GM12801 (cell line): ENCODE results near the gene HMX3.

ENCODE experiments used
- CTCF ChIP-seq: IDR thresholded peaks from one replicate; pipeline ENCODE4 v1.5.1; 2011; ENCODE audit warnings: control low read depth; ENCODE audit not compliant: insufficient read length; ENCODE audit errors: extremely low read depth

The HMX3 gene

DNA sequence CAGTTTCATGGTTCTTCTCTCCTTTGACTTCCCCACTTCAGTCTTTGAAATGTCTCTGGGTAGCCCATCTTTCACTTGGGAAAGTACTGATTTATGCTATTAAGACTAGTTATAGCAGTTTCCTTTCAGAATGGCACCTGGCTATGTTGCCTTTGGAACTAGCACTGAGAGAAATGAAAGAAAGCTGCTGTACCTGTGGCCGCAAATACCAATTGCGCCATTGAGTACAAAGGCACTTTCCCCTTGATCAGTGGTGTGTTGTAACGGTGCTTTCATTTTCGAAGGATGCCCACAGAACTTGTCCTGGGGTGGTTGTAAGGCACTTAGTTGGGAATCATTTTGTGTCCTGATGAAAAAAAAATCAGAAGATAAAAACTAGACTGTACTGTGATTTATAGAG, 35.2 kb downstream of the HMX3 start:
- no peak for TF ChIP-seq CTCF

DNA sequence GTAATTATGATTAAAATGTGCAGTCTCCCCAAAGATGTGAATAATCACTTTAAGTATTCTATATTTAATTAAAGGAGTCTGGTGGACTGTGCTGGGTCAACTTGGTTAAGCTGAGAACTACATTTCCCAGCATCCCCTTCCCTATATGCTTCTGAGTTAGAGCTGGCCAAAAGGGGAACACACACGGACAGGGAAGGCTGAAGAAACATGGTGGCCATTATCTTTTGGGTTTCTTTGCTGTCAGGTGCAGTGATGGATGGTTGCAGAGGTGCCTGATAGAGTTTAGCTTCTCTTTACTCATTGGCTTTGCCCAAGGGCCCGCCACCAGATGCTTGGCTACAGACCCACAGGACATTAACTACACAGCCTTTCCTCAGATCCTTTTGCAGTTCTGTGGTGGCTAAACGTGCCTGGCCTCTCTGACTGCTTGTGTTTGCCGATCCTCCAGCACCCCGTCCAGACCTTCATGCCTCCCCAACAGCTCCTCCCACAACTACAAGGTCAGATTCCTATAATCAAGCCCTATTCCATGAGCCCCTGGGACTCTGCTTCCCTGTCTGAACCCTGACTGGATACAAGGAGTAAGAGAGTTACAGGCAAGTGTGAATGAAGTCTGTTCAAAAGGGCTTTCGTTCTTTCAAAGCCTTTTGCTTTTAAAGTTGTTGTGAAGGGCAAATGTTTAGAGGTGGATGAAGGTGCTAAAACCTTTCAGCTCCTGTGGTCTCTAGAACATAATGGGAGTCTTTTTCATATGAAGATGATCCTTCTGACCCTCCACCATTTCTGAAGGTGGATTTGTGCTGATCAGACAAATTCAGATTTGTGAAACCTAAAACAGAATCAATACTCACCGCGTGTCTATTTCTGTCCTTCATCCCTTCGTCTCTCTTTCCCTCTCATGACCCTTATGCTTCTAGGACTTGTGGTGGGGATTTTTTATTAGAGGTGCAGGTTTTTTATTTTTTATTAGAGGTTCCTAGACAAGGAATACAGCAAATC, 39.9 kb downstream of the HMX3 start:
- no peak for TF ChIP-seq CTCF

DNA sequence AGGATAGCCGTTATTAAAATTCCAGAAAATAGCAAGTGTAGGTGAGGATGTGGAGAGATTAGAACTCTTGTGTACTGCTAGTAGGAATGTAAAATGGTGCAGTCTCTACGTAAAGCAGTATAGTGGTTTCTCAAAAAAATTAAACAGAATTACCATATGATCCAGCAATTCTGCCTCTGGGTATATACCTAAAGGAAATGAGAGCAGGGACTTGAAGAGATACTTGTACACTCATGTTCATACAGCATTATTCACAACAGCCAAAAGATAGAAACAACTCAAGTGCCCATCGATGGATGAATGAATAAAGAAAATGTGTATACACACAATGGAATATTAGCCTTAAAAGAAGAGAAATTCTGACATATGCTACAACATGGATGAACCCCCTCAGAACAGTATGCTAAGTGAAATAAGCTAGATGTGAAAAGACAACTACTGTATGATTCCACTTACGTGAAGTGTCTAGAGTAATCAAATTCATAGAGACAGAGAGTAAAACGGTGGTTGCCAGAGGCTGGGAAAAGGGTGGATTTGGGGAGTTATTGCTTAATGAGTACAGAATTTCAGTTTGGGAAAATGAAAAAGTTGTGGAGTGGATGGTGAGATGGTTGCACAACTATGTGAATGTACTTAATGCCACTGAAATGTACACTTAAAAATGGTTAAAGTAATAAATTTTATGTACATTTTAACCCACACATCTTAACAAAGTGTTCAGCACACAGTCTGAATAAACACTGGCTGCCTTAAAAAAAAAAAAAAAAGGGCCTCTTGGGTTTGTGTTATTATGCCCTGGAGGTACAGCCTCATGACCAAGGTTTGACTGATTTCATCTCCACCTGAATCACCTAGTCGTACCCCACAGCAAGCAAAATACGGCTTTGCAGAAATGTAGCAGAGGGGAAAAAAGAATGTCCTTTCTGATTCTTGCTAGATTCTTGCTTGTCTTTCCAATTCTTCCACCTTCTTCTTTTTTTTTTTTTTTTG, 44.6 kb downstream of the HMX3 start:
- no peak for TF ChIP-seq CTCF

- no peak for TF ChIP-seq CTCF
Observed at GRCh38 chr10:123183724-123184123, 48.0 kb downstream of the HMX3 start.

GRCh38 chr10:123187781-123188180, 52.0 kb downstream of the HMX3 start:
- TF ChIP-seq CTCF: no peak
